ENCODE data around the gene IKBKE.
A peak's percentile ranks its signal among the peaks of the same experiment; 100 is the strongest.

IKBKE gene

DNA sequence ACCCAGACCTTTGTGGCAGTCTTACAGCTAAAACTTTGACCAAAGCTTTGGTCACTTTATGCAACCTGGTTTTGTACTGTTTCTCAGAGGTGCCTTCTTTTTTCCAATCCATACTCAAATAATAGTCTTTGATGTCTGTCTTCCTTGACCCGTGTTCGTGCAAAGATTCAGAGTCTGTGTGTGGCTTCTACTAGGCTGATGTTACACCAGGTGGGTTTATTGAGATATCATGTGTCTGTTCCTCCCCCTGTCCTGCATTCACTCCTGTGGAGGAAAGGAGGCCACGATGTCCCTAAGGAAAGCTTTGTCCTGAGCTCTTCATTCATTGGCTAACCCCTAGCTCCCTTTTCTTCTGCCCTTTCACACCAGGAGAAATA lies 15.0 kb upstream of the IKBKE start:
- DNase-seq (ENCODE audit: low spot score) = no peak

DNA sequence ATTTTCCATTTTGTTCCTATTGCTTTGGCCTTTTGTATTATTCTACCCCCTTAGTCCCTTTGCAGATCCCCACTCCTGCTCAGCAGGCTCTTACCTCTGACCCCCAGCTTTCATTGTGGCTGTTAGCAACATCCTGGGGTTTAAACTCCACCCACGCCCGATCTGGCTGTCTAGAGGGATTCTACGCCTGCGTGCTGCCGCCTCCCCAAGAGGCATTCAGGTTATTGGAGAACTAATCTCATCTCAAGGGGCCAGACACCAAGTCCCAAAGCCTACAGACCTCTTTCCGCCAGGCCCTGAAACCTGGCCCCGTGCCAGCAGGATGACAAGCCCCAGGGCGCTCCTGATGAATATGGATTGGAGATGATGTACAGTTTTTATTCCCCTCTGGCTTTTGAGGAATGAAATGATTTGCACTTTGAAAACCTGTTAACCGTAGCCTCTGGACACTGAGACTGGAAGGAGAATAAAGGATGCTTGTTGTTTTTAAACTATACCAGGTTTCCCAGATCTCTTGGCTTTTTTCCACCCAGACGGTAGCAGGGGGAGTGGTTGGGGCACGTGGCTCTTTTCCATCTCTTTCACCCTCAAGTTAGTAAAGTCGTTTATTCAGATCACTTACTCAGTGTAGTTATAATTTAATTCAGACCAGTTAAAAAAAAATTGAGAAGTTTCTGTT lies 14.5 kb upstream of the IKBKE start:
- DNase-seq (ENCODE audit: low spot score) = no peak

GRCh38 chr1:206456577-206457370 lies 13.5 kb upstream of the IKBKE start:
- DNase-seq (ENCODE audit: low spot score) = peak; percentile 43

DNA sequence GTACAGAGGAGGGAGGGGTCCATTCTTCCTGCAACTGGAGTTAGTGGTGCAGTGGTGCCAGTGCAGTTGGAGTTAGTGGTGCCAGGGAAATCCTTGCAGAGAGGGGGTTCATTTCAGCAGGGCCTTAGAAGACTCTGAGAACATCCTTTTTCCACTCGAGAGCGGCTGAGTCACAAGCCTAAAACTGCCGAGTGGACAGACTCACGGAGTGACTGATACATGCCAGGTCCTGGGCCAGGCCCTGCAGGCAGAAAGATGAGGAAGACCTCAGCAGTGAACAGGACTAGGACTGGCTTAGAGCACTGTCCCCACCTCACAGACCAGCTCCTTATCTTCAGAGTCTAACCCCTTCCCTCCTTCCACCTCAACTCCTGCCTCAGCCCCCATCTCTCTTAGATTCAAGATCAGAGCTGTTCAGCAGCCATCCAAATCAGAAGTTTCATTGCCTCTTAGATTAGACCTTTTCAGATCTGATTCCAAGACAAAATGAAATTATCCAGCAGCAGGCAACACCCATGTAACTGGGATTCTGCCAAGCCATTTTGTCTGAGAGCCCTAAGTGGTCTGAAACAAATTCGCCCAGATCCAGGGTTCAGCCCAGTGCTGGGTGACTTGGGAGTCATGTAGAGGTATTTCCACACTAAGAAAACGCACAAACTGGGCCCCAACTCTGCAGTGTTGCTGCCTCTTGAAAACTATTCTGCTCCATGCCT lies 12.7 kb upstream of the IKBKE start:
- DNase-seq (ENCODE audit: low spot score) = peak; percentile 52

GRCh38 chr1:206459703-206460102 lies 10.6 kb upstream of the IKBKE start:
- no peak for DNase-seq (ENCODE audit: low spot score)

- no peak for DNase-seq (ENCODE audit: low spot score)
Observed at GRCh38 chr1:206460836-206461426, 9.3 kb upstream of the IKBKE start.

- DNase-seq (ENCODE audit: low spot score) = peak; percentile 79
Observed at GRCh38 chr1:206461602-206462455, 8.4 kb upstream of the IKBKE start.

- no peak for DNase-seq (ENCODE audit: low spot score)
Observed at GRCh38 chr1:206463137-206463536, 7.1 kb upstream of the IKBKE start.

GRCh38 chr1:206463911-206464310 lies 6.4 kb upstream of the IKBKE start:
- DNase-seq (ENCODE audit: low spot score) = no peak

GRCh38 chr1:206464456-206464964 lies 5.8 kb upstream of the IKBKE start:
- DNase-seq (ENCODE audit: low spot score) = peak; percentile 92

GRCh38 chr1:206465951-206466350 lies 4.3 kb upstream of the IKBKE start:
- no peak for DNase-seq (ENCODE audit: low spot score)

GRCh38 chr1:206466840-206467649 lies 3.2 kb upstream of the IKBKE start:
- no peak for DNase-seq (ENCODE audit: low spot score)

- peak; percentile 48 for DNase-seq (ENCODE audit: low spot score)
Observed at GRCh38 chr1:206467915-206468314, 2.4 kb upstream of the IKBKE start.

DNA sequence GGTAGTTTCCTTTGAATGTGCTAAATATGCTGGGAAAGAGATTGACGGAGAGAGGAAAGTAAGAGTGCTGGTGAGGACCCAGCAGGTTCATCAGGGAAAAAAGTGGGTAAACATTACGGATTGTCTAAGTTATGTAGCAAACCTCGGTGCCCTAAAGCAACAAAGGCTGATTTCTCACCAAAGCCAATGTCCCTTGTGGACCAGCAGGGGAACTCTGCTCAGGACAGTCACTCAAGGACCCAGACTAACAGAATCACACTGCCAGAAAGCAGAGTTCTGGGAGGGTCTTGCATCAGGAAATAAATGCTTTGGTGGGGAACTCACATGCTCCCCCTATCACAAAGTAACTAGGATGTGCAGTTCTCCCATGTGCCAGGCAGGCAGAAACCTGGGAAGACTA lies 1.7 kb upstream of the IKBKE start:
- DNase-seq (ENCODE audit: low spot score) = no peak

DNA sequence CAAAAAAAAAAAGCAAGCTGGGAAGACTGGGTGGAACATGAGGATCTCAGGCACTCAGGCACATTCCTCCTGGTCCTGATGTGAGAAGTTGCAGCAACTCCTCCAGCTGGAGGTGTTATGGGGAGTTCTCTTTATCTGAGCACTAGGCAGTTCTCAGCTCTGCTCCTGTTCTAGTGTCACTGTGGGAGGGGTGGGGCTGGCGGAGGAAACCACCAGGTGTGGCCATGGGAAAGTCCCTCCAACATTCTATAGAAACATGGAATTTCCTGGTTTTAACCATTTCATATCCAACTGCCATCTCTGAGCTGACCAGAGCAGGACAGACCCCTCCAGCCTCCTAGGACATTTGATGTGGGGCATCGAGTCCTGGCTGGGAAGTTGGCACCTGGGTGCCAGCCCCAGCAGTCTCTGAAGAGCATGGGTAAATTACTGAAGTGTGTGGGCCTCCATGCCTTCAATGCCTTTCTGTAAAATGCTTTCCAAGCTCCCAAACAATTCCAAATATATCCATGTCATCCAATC lies 804 bp upstream of the IKBKE start:
- DNase-seq (ENCODE audit: low spot score) = no peak

DNA sequence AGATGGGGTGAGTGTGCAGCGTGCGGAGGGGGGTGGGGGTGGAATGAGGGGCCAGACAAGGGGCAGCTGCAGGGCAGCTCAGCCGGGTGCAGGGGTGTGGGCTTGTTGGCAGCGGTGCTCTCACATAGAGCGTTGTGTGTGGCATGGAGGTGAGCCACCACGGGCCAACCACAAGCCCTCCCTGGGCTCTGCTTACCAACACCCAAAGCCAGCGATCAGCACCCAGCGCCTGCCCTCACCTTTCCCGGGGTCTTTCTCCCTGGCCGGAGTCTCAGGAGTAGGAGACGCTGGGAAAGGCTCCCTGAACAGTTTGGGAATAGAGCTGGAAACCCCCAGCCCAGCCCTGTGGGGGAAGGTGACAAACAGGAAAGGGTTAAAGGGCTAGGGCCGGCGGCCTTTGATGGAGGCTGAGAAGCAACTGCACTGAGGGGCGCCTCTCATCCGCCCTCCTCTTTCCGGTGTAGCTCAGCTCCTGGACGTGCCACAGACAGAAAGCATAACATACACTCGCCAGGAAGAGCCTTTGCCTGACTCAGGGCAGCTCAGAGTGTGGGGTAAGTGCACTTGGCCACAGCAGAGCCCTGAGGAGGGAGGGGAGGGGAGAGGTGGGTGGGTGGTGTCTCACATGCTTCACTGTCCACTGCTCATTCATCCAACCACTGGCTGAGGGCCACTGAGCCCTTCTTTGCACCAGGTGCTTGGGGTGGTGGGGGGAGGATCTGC lies 577 bp downstream of the IKBKE start:
- DNase-seq (ENCODE audit: low spot score) = peak; percentile 76

DNA sequence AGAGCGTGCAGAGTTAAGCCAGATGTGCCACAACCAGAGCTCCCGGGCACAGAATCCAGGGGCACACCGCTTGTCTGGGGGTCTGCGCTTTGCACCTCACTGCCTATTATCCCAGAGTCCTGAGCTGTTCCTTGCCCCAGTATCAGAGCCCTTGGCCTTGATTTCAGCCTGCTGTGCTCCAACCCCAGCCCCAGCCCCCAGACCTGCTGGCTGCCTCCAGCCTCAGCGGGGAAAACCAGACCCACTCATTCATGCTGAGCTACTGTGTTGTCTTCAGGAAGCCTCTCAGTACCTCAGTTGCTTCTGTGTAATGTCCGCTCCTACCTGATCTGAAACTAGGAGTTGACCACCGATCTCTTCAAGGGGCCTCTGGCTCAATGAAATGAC lies 1.1 kb downstream of the IKBKE start:
- DNase-seq (ENCODE audit: low spot score) = no peak

DNA sequence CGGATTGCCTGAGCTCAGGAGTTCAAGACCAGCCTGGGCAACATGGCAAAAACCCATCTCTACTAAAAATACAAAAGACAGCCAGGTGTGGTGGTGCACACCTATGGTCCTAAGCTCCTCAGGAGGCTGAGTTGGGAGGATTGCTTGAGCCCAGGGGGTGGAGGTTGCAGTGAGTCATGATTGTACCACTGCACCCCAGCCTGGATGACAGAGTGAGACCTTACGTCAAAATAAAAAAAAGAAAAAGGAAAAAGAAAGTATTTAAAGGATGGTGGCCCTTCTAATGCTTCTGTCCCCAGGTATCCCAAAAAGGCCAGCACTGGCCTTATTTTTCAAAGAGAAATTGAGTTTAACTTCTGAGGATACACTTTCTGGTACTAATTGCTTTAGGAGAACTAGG lies 1.7 kb downstream of the IKBKE start:
- DNase-seq (ENCODE audit: low spot score) = no peak

GRCh38 chr1:206472454-206472853 lies 2.2 kb downstream of the IKBKE start:
- peak; percentile 67 for DNase-seq (ENCODE audit: low spot score)

GRCh38 chr1:206472886-206473285 lies 2.6 kb downstream of the IKBKE start:
- DNase-seq (ENCODE audit: low spot score) = no peak

Measured in AG20443 (cell line).